Measurements from ENCODE around the gene HNF1A.
A peak's percentile ranks its signal among the peaks of the same experiment; 100 is the strongest.

The HNF1A gene

GRCh38 chr12:120959111-120959878 is 19.0 kb upstream of the HNF1A start:
- no peak for DNase-seq (ENCODE audit: low read depth in 2 of 2)

- DNase-seq (ENCODE audit: low read depth in 2 of 2) = peak in 1 of 2 donors; percentile 26
These were observed 17.7 kb upstream of the HNF1A start for GRCh38 chr12:120960657-120961056.

GRCh38 chr12:120961604-120962531 is 16.5 kb upstream of the HNF1A start:
- no peak for DNase-seq (ENCODE audit: low read depth in 2 of 2)

DNA sequence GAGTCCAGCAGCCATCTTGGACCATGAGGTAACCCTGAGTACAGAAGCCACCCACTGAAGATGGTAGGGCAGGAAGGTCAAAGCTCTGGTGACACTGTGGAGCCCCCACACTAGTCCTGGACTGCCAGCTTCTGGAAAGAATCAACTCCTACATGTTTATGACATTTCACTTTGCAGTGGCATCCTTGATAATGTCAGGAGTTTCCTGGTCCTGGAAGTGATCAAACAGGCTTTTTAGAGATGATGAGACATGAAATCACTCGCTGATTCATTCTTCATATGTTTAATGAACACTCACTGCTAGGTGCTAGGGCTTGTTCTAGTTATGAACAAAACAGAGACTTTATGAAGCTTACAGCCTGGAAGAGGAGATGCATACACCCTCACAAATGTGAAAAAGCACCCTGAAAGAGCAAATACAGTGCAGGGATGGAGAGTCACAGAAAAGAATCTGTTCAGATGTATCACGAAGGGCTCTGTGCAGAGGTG is 15.8 kb upstream of the HNF1A start:
- DNase-seq (ENCODE audit: low read depth in 2 of 2) = no peak

GRCh38 chr12:120964298-120964697 is 14.0 kb upstream of the HNF1A start:
- DNase-seq (ENCODE audit: low read depth in 2 of 2) = no peak

DNA sequence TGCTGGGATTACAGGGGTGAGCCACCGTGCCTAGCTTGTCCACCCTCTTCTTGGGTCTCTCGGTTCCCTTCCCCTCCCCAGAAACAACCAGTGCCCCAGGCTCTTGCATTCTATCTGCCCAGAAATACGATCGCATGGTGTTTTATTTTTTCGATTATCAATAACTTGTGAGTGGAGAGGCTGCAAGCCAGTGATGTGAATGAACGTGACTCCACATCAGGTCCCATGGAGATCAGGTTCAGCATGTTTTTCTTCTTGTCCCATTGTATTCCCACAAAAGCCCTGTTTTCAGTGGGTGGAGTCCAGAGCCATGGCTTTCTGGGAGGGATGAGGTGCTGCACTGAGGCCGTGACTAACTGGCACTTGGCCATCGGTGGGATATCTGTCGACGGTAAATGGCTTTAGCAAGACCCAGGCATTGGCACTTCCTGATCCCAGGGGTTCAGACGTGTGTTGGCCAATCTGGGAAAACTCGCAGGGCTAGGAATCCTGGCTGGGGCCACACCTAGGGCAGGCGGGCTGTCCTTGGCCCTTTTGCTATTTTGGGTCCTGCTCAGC is 12.7 kb upstream of the HNF1A start:
- no peak for DNase-seq (ENCODE audit: low read depth in 2 of 2)

DNA sequence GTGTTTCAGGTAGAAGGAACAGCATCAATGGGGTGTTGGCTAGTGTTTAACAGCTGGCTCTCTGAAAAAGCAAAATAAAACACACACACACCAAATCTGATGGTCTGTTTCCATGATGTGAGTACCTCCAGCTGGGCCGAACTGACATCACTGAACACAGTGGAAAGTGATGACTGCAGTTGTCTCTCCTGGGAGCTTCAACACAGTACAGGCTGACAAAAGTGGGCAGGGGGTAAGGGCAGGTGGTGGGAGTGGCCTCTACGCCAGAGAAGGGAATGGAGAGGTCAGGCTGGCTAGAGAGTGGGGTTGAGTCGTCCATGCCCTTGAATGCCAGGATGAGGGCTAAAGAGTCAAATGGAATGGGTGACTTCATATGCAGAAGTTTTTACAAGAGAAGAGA is 8.0 kb upstream of the HNF1A start:
- no peak for DNase-seq (ENCODE audit: low read depth in 2 of 2)

DNA sequence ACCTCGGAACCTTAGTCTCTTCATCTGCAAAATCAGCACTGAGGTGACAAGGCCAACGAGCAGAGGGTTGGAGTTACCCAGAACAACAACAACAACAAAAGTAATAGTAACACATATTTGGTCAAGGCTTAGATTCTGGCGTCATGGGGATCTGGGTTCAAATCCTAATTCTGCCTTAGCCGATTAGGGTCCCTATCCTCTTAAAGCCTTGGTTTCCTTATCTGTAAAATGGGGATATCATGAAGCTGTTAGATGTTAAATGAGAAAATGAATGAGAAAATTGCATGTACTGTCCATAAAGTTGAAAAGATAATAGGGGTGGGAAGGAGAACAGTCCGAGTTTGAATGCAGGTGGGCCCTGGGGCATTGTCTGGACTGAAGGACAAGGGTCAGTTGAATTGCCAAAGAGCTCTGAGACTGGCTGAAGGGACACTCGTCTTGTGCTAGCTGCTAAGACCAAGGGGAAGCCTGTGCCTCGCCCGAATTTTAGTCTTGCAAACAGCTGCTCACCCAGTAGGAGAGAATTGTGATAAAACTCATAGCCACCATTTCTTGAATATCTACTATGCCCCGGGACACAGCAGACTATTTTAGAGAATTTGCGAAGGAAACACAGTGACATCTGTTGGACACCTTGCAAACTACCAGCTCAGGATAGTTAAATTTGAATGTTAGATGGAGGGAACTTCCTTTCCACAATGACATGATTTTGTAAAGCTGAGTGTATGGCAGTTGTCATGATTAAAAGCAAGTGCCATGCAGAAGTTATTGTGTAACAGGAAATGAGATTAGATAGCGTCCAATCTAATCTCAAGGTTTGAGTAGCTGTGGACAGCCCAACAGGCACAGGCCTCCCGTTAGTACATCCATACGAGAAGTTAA is 6.8 kb upstream of the HNF1A start:
- DNase-seq (ENCODE audit: low read depth in 2 of 2) = peak in 1 of 2 donors; percentile 15

DNA sequence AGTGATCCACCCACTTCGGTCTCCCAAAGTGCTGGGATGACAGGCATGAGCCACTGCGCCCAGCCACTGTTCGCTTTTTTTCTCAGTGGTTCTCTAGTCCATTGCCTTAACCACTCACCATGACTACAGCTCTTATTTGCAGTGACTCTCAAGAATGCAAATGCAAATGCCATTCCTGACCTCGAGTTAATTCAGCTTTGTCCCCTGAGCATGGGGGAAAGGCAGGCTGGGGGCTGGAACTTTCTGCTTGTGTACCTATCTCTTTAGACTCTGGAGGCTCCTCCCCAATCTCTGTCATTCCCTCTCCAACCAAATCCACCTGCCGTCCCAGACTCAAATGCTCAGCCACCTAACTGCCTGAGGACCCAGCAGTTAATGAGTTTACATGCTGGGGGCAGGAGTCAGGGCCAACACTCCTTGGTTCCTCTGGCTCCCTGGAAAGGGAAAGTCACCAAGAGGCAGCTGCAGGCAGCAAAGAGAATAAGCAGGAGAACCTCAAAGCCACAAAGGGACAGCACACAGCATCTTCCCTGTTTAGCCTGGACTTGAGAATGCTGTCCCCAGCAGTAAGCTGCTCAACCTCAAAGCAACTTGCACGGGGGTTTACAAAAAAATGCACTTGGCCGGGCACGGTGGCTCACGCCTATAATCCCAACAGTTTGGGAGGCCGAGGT is 5.3 kb upstream of the HNF1A start:
- DNase-seq (ENCODE audit: low read depth in 2 of 2) = no peak

DNA sequence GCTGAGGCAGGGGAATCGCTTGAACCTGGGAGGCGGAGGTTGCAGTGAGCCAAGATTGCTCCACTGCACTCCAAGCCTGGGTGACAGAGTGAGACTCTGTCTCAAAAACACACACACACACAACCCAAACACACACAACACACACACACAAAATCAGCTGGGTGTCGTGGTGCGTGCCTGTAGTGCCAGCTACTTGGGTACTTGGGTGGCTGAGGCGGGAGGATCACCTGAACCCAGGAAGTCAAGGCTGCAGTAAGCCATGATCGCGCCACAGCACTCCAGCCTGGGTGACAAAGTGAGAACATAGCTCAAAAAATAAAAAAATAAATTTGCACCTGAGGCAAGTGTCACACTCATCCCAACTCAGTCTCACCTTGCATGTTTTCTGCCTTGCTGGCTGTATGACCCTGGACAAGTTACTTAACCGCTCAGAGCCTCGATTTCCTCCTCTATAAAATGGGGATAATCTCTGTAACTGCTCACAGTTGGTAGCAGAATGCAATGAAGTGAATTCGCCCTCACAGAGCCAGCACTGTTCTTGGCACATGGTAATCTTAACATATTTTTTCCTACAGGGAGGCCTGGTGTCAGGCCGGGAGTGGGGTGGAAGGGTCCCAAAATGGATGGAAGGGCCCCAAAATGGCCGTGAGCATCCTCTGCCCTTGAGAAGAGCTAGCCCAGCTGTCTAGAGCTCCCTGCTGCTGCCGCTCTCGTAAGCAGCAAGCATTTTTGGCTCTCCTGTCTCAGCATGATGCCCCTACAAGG is 630 bp upstream of the HNF1A start:
- DNase-seq (ENCODE audit: low read depth in 2 of 2) = no peak

DNA sequence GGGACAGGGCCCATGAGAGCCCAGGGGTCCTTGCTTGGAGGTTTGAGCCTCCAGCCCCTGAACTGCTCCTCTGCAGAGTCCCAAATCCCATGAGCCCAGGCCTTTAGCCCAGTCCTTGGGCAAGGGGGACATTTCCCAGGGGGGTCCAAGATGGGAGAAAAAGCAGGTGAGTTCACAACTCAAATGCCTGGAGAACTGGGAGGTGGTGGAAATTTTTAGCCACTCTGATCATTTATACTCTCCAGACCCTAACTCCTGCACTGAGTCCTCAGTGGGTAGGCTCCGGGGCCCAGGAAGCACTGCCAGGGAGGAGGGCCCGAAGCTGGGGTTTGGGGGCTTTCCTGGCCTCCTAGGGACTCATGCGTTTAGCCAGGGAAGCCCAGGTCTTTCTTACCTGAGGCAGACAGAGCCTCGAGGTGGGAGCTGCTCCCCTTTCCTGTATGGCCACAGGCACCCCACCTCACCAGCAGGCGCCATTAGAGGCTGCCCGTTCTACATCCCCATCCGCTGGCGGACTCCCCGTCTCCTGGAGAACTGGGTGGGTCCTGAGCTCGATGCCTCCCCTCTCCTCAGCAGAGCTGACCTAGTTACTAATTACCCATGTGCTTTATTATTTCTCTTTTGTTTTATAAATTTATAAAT is 998 bp downstream of the HNF1A start:
- DNase-seq (ENCODE audit: low read depth in 2 of 2) = no peak

DNA sequence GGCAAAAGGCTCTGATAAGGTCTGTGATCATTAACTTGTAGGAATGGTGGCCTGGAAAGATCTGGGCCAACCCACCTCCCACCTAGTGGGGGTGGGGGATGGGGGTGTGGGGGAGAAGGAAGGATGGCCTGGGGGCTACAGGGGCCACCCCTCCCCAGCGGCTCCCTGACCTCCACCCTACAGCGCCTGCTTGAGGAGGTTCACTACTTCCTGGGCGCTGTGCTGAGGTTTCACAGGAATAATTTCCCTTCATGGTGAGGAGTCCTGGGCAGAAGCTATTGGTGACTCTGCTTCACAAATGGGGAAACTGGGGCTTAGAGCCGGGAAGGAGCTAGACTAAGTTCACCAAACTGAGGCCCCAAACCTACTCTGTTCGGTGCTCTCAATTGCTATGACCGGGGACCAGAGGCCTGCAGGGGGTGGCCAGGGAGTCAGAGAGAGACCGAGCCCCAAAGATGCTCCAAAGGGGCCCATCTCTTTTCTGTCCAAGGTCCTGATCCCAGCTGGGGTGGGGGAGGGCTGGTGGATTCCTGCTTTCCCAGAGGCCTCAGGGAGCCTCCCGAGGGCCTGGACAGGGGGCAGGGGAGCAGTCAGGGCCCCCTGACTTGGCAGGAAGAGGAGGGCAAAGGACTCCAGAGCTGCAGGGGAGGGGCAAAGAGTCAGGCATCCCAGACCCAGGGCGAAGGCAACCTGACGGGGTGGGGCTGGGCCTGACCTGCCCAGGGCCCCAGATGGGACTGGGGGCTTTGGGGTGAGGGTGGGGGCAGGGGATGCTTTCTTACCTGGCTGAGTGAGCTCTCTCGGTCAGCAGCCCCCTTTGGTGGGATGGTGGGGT is 1.7 kb downstream of the HNF1A start:
- DNase-seq (ENCODE audit: low read depth in 2 of 2) = no peak

- DNase-seq (ENCODE audit: low read depth in 2 of 2) = no peak
These were observed 2.5 kb downstream of the HNF1A start for GRCh38 chr12:120980800-120981368.

GRCh38 chr12:120981407-120981941 is 3.1 kb downstream of the HNF1A start:
- no peak for DNase-seq (ENCODE audit: low read depth in 2 of 2)

DNA sequence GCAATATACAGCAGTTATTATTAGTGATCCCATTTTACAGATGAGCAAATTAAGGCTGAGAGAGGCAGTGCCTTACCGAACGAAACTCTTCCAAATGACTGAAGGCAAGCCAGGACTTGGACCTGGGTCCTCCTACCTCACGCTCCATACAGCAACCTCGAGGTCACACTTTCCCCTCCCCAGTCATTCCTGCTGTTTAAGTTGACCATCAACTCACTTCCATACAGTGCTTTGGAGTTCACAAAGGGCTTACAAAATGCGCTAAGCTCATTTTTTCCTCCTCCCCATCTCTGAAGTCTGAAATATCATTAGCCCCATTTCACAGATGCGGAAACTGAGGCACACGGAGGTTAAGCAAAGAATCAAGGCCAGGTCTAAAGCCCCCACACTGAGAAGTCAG is 4.3 kb downstream of the HNF1A start:
- DNase-seq (ENCODE audit: low read depth in 2 of 2) = no peak

GRCh38 chr12:120983759-120984158 is 5.4 kb downstream of the HNF1A start:
- DNase-seq (ENCODE audit: low read depth in 2 of 2) = no peak

DNA sequence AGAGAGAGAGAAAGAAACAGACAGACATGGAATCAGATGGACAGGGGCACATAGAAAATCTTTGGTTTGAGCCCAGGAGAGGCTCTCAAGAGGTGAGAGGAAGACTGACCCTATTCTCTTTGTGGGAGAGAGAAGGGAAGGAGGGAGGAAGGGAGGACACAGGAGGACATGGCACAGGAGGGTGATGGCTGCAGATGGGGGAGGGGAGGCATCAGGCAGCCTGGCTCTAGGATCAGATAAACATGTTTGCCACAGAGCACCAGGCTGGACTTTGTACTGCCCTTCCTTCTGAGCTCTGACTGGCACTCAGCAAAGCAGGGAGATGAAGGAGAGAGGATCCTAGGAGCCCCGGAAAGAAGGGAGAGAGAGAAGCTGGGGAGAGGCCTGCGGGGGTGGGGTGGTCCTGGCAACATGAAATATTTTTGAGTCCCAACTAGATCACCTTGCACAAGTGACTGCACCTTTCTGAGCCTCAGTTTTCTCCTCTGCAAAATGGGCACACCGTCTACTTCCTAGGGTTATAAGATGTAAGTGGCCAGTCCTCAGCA is 6.1 kb downstream of the HNF1A start:
- no peak for DNase-seq (ENCODE audit: low read depth in 2 of 2)

GRCh38 chr12:120988234-120988633 is 9.9 kb downstream of the HNF1A start:
- DNase-seq (ENCODE audit: low read depth in 2 of 2) = no peak

Measured in stimulated activated CD4-positive, alpha-beta T cell treated with anti-CD3 and anti-CD28 coated beads, Interleukin-4, amount 100 ng/mL, for 48 hours (primary cell).